ENCODE results near the gene TFCP2L1. TPM values are rescaled to one million over a fixed set of nuclear protein-coding genes. Genes with fewer than 3 reads are reported as not detected.

TFCP2L1 gene
- total RNA-seq, 1 experiment from 2014 or later, result 29.8 TPM

GRCh38 chr2:121200419-121201315 is 84.3 kb downstream of the TFCP2L1 start:
- CTCF ChIA-PET, result interaction anchor here (1.0 to 1.4 kb wide), 2 partner anchors 10 to 72 kb away, joined by 4 read pairs; no protein-coding TSS in a partner anchor
- DNase-seq, result no peak
- peaks cover 3% of the 10 kb centered on the region for H3K36me3 Mint-ChIP-seq (ENCODE audit: insufficient read depth, unreplicated experiment)
- H3K4me1 Mint-ChIP-seq (ENCODE audit: low read depth, unreplicated experiment), result peaks cover 46% of the 10 kb centered on the region
- intact Hi-C loops (cut with micrococcal nuclease; ENCODE audit: unreplicated experiment), result loop anchor here (10.0 kb wide), 1 partner anchor 56 kb away; no protein-coding TSS in a partner anchor
- no peaks in the 10 kb centered on the region for H3K27me3 Mint-ChIP-seq (ENCODE audit: unreplicated experiment)
- no TSS peak for BruUV-seq (replicated peaks)
- H3K27ac Mint-ChIP-seq (ENCODE audit: unreplicated experiment), result no peak overlapping the region
- no peak for TF ChIP-seq CTCF (IDR thresholded peaks at IDR 0.05; ENCODE audit: unreplicated experiment)
- no peaks in the 10 kb centered on the region for H3K9me3 Mint-ChIP-seq (ENCODE audit: low read depth, unreplicated experiment)
- no peak overlapping the region for H3K4me3 Mint-ChIP-seq (ENCODE audit: low read depth, unreplicated experiment)

GRCh38 chr2:121200011-121200347 is 85.0 kb downstream of the TFCP2L1 start:
- H3K4me3 Mint-ChIP-seq (ENCODE audit: low read depth, unreplicated experiment), result no peak overlapping the region
- intact Hi-C loops (cut with micrococcal nuclease; ENCODE audit: unreplicated experiment), result loop anchor here (10.0 kb wide), 1 partner anchor 55 kb away; no protein-coding TSS in a partner anchor
- H3K27me3 Mint-ChIP-seq (ENCODE audit: unreplicated experiment), result no peaks in the 10 kb centered on the region
- H3K9me3 Mint-ChIP-seq (ENCODE audit: low read depth, unreplicated experiment), result no peaks in the 10 kb centered on the region
- peaks cover 49% of the 10 kb centered on the region for H3K4me1 Mint-ChIP-seq (ENCODE audit: low read depth, unreplicated experiment)
- H3K27ac Mint-ChIP-seq (ENCODE audit: unreplicated experiment), result peak overlapping the region; percentile 52
- CTCF ChIA-PET, result no interaction called here
- no peak for TF ChIP-seq CTCF (IDR thresholded peaks at IDR 0.05; ENCODE audit: unreplicated experiment)
- DNase-seq, result no peak
- no TSS peak for BruUV-seq (replicated peaks)
- peaks cover 3% of the 10 kb centered on the region for H3K36me3 Mint-ChIP-seq (ENCODE audit: insufficient read depth, unreplicated experiment)

- CTCF ChIA-PET, result no interaction called here
- intact Hi-C loops (cut with micrococcal nuclease; ENCODE audit: unreplicated experiment), result loop anchor here (5.0 to 10.0 kb wide), 2 partner anchors 55 to 578 kb away; no protein-coding TSS in a partner anchor
- BruUV-seq (replicated peaks), result no TSS peak
- DNase-seq, result no peak
- Mint-ChIP-seq H3K27ac (ENCODE audit: unreplicated experiment) (peak overlapping the region; percentile 52), H3K36me3 (ENCODE audit: insufficient read depth, unreplicated experiment) (peaks cover 3% of the 10 kb centered on the region), H3K4me1 (ENCODE audit: low read depth, unreplicated experiment) (peaks cover 48% of the 10 kb centered on the region), H3K9me3 (ENCODE audit: low read depth, unreplicated experiment) (no peaks in the 10 kb centered on the region), H3K27me3 (ENCODE audit: unreplicated experiment) (no peaks in the 10 kb centered on the region), H3K4me3 (ENCODE audit: low read depth, unreplicated experiment) (no peak overlapping the region)
- TF ChIP-seq CTCF (IDR thresholded peaks at IDR 0.05; ENCODE audit: unreplicated experiment), result no peak
Measured at GRCh38 chr2:121199281-121200010, 85.6 kb downstream of the TFCP2L1 start.

GRCh38 chr2:121197369-121198091 is 87.5 kb downstream of the TFCP2L1 start:
- CTCF ChIA-PET, result interaction anchor here (0.5 to 1.9 kb wide), 4 partner anchors 8 to 117 kb away, joined by 4 to 9 read pairs (median 6); no protein-coding TSS in a partner anchor
- Mint-ChIP-seq H3K4me3 (ENCODE audit: low read depth, unreplicated experiment) (peak overlapping the region; percentile 33), H3K36me3 (ENCODE audit: insufficient read depth, unreplicated experiment) (peaks cover 3% of the 10 kb centered on the region), H3K27ac (ENCODE audit: unreplicated experiment) (peak overlapping the region; percentile 97), H3K27me3 (ENCODE audit: unreplicated experiment) (no peaks in the 10 kb centered on the region), H3K9me3 (ENCODE audit: low read depth, unreplicated experiment) (no peaks in the 10 kb centered on the region), H3K4me1 (ENCODE audit: low read depth, unreplicated experiment) (peaks cover 33% of the 10 kb centered on the region)
- BruUV-seq (replicated peaks), result no TSS peak
- intact Hi-C loops (cut with micrococcal nuclease; ENCODE audit: unreplicated experiment), result loop anchor here (5.0 kb wide), 1 partner anchor 580 kb away; no protein-coding TSS in a partner anchor
- DNase-seq, result peak; percentile 76
- TF ChIP-seq CTCF (IDR thresholded peaks at IDR 0.05; ENCODE audit: unreplicated experiment), result no peak

All from Calu3 (cell line).